HepG2 (cell line): ENCODE data around the gene GSDMA. TPM values are rescaled to one million over a fixed set of nuclear protein-coding genes. Genes with fewer than 3 reads are reported as not detected.

Source experiments
- FOXO1 ChIP-seq: sonication (generic); formaldehyde crosslinking; IDR thresholded peaks from 2 replicates; pipeline ENCODE4 v1.4.0; 2020; ENCODE audit warnings: missing genetic modification reagents
- IRF1 ChIP-seq: sonication (generic); formaldehyde crosslinking; IDR thresholded peaks from 2 replicates; pipeline ENCODE4 v1.4.0; 2020; ENCODE audit warnings: low read depth, mild to moderate bottlenecking, missing genetic modification reagents
- IRX3 ChIP-seq: sonication (generic); formaldehyde crosslinking; IDR thresholded peaks from 2 replicates; pipeline ENCODE4 v1.8.1; 2023; ENCODE audit warnings: mild to moderate bottlenecking, low read depth, missing genetic modification reagents, borderline replicate concordance
- PATZ1 ChIP-seq: sonication (generic); formaldehyde crosslinking; IDR thresholded peaks from 2 replicates; pipeline ENCODE4 v1.4.0; 2020; ENCODE audit warnings: missing genetic modification reagents
- REL ChIP-seq: sonication (generic); formaldehyde crosslinking; conservative IDR thresholded peaks from 2 replicates; pipeline ENCODE4 v1.8.0; 2022; ENCODE audit warnings: mild to moderate bottlenecking, missing genetic modification reagents, moderate library complexity
- SMARCC2 ChIP-seq: fragments of 450-650 bp; IDR thresholded peaks from 2 replicates; pipeline ENCODE4 v1.6.1; 2017; ENCODE audit warnings: antibody characterized with exemption, mild to moderate bottlenecking
- SNAPC4 ChIP-seq: sonication (generic); formaldehyde crosslinking; IDR thresholded peaks from 2 replicates; pipeline ENCODE4 v1.4.0; 2020; ENCODE audit warnings: mild to moderate bottlenecking, missing genetic modification reagents
- TFDP2 ChIP-seq: sonication (generic); formaldehyde crosslinking; IDR thresholded peaks from 2 replicates; pipeline ENCODE4 v1.4.0; 2020; ENCODE audit warnings: missing genetic modification reagents
- THAP8 ChIP-seq: sonication (generic); formaldehyde crosslinking; IDR thresholded peaks from 2 replicates; pipeline ENCODE4 v1.5.1; 2020; ENCODE audit warnings: missing genetic modification reagents, mild to moderate bottlenecking, borderline replicate concordance
- ZFAT ChIP-seq: sonication (generic); formaldehyde crosslinking; conservative IDR thresholded peaks from 2 replicates; pipeline ENCODE4 v1.8.1; 2023; ENCODE audit warnings: missing genetic modification reagents, inconsistent platforms
- ZNF280B ChIP-seq: sonication (generic); formaldehyde crosslinking; IDR thresholded peaks from 2 replicates; pipeline ENCODE4 v1.5.0; 2020; ENCODE audit warnings: missing genetic modification reagents, mild to moderate bottlenecking, borderline replicate concordance
- ZNF333 ChIP-seq: sonication (generic); formaldehyde crosslinking; IDR thresholded peaks from 2 replicates; pipeline ENCODE4 v1.4.0; 2020; ENCODE audit warnings: mild to moderate bottlenecking, missing genetic modification reagents, borderline replicate concordance
- ZNF619 ChIP-seq: sonication (generic); formaldehyde crosslinking; IDR thresholded peaks from 2 replicates; pipeline ENCODE4 v1.4.0; 2020; ENCODE audit warnings: mild to moderate bottlenecking, missing genetic modification reagents
- ZNF761 ChIP-seq: sonication (generic); formaldehyde crosslinking; conservative IDR thresholded peaks from 2 replicates; pipeline ENCODE4 v1.4.0; 2020; ENCODE audit warnings: mild to moderate bottlenecking, missing genetic modification reagents
- ZSCAN31 ChIP-seq: sonication (generic); formaldehyde crosslinking; IDR thresholded peaks from 2 replicates; pipeline ENCODE4 v1.5.0; 2020; ENCODE audit warnings: low read depth, mild to moderate bottlenecking, missing genetic modification reagents
- polyA plus RNA-seq, 8 experiments: library from polyadenylated mRNA; depleted of rRNA in 3 of 8; stranded (reverse) in 7 of 8; unstranded in 1 of 8; fragments of >200 nt; fragmentation: Illumina TruSeq in 4 of 8; extraction: Trizol in 4 of 8; gene quantifications; 2 replicates each; pipeline versions ENCODE4 v1.2.1 to v1.2.3, GENCODE V29; 2011 to 2016; ENCODE audit warnings: low read depth in 4 of 8, missing spikeins in 1 of 8, mixed read lengths in 1 of 8; ENCODE audit not compliant: insufficient read depth in 1 of 8
- total RNA-seq, 5 experiments: library from RNA; depleted of rRNA; stranded (reverse); fragments of >200 nt; fragmentation: Illumina TruSeq; extraction: Trizol; gene quantifications; 2 replicates each; pipeline ENCODE4 v1.2.3, GENCODE V29; 2016; ENCODE audit warnings: low read depth in 1 of 5

Gene GSDMA
- total and polyA plus RNA-seq, 2 of the 13 experiments (the other 11 are each of a cell fraction or from before 2014, with no cell fraction given) = not detected

- TF ChIP-seq ZNF280B = 0 out of 2 replicates have a peak, but pooled peaks have one; percentile 50
- no peak for TF ChIP-seq ZNF619 (CRISPR knock-in tag)
- TF ChIP-seq REL (CRISPR knock-in tag) = no peak
- TF ChIP-seq IRF1 = no peak
- no peak for TF ChIP-seq ZFAT (CRISPR knock-in tag)
- TF ChIP-seq SMARCC2 = no peak
- TF ChIP-seq ZNF761 (CRISPR knock-in tag) = no peak
- TF ChIP-seq PATZ1 (CRISPR knock-in tag) = peak; percentile 57; the same call in 1 of the 2 replicates
- TF ChIP-seq IRX3 = no peak
- TF ChIP-seq ZSCAN31 (CRISPR knock-in tag) = no peak
- no peak; the same call in 1 of the 2 replicates for TF ChIP-seq FOXO1 (CRISPR knock-in tag)
- no peak for TF ChIP-seq SNAPC4 (CRISPR knock-in tag)
- TF ChIP-seq ZNF333 (CRISPR knock-in tag) = no peak
- peak; percentile 51; the same call in 1 of the 2 replicates for TF ChIP-seq TFDP2 (CRISPR knock-in tag)
- no peak for TF ChIP-seq THAP8 (CRISPR knock-in tag)
Measured at GRCh38 chr17:40026816-40027613, 64.2 kb downstream of the GSDMA start (continued).
